Immature natural killer cell (primary cell): Measurements from ENCODE around the gene CACNA1B. TPM values are rescaled to one million over a fixed set of nuclear protein-coding genes. Genes with fewer than 3 reads are reported as not detected.

ENCODE experiments used
- DNase-seq, 3 donors: peaks; one replicate each; pipeline ENCODE4 v3.0.0; 2022; ENCODE audit warnings: mixed read lengths in 1 of 3
- H3K27ac Mint-ChIP-seq, 6 donors: one replicate each; pipeline ENCODE4 v1.8.0; 2020; ENCODE audit warnings: mixed read lengths in 6 of 6, mild to moderate bottlenecking in 5 of 6, inconsistent platforms in 4 of 6, moderate library complexity in 3 of 6
- H3K27me3 Mint-ChIP-seq, 3 donors: one replicate each; pipeline ENCODE4 v1.8.0; 2020 to 2021; ENCODE audit warnings: low read depth in 3 of 3, mild to moderate bottlenecking in 3 of 3, mixed read lengths in 3 of 3, moderate library complexity in 3 of 3, inconsistent platforms in 1 of 3
- H3K36me3 Mint-ChIP-seq, 3 donors: one replicate each; pipeline ENCODE4 v1.8.0; 2020; ENCODE audit warnings: mixed read lengths in 3 of 3, inconsistent platforms in 2 of 3, mild to moderate bottlenecking in 2 of 3
- H3K4me1 Mint-ChIP-seq, 2 donors: one replicate each; pipeline ENCODE4 v1.8.0; 2020; ENCODE audit warnings: inconsistent platforms in 2 of 2, mild to moderate bottlenecking in 2 of 2, mixed read lengths in 2 of 2, moderate library complexity in 1 of 2
- H3K4me3 Mint-ChIP-seq, 5 donors: one replicate each; pipeline ENCODE4 v1.8.0; 2020; ENCODE audit warnings: mild to moderate bottlenecking in 5 of 5, mixed read lengths in 5 of 5, inconsistent platforms in 3 of 5, moderate library complexity in 3 of 5
- H3K9me3 Mint-ChIP-seq, 6 donors: one replicate each; pipeline ENCODE4 v1.8.0; 2020; ENCODE audit warnings: mild to moderate bottlenecking in 6 of 6, mixed read lengths in 6 of 6, inconsistent platforms in 4 of 6, moderate library complexity in 3 of 6
- polyA plus RNA-seq, 3 donors: library from polyadenylated mRNA; unstranded; fragments of 300-500 nt; fragmentation: Illumina TruSeq; gene quantifications; one replicate each; pipeline ENCODE4 v1.2.3, GENCODE V29; 2021

The CACNA1B gene
- polyA plus RNA-seq, 3 donors from 2014 or later = not detected

GRCh38 chr9:137912671-137913070 is 35.1 kb downstream of the CACNA1B start:
- peaks cover 6 to 8% (median 8%) of the 10 kb centered on the region in 3 donors for H3K27me3 Mint-ChIP-seq
- no peaks in the 10 kb centered on the region for H3K36me3 Mint-ChIP-seq
- no peaks in the 10 kb centered on the region for H3K4me1 Mint-ChIP-seq
- no peak overlapping the region for H3K27ac Mint-ChIP-seq
- no peaks in the 10 kb centered on the region for H3K9me3 Mint-ChIP-seq
- DNase-seq = no peak
- H3K4me3 Mint-ChIP-seq = no peak overlapping the region

- Mint-ChIP-seq H3K27ac (no peak overlapping the region), H3K27me3 (peaks cover 6 to 8% (median 8%) of the 10 kb centered on the region in 3 donors), H3K36me3 (no peaks in the 10 kb centered on the region), H3K4me3 (no peak overlapping the region), H3K9me3 (no peaks in the 10 kb centered on the region), H3K4me1 (no peaks in the 10 kb centered on the region)
- DNase-seq = no peak
Measured at GRCh38 chr9:137913132-137913531, 35.5 kb downstream of the CACNA1B start.

- H3K27me3 Mint-ChIP-seq = peaks cover 6 to 8% (median 8%) of the 10 kb centered on the region in 3 donors
- DNase-seq = no peak
- H3K27ac Mint-ChIP-seq = no peak overlapping the region
- no peaks in the 10 kb centered on the region for H3K9me3 Mint-ChIP-seq
- no peaks in the 10 kb centered on the region for H3K36me3 Mint-ChIP-seq
- H3K4me3 Mint-ChIP-seq = no peak overlapping the region
- no peaks in the 10 kb centered on the region for H3K4me1 Mint-ChIP-seq
Measured at GRCh38 chr9:137913771-137914767, 36.5 kb downstream of the CACNA1B start.

GRCh38 chr9:137916540-137916939 is 39.0 kb downstream of the CACNA1B start:
- H3K4me3 Mint-ChIP-seq = no peak overlapping the region
- H3K27ac Mint-ChIP-seq = no peak overlapping the region

GRCh38 chr9:137917116-137917515 is 39.5 kb downstream of the CACNA1B start:
- Mint-ChIP-seq H3K4me3 (no peak overlapping the region), H3K36me3 (no peaks in the 10 kb centered on the region), H3K4me1 (no peaks in the 10 kb centered on the region), H3K27ac (no peak overlapping the region), H3K9me3 (no peaks in the 10 kb centered on the region), H3K27me3 (peaks cover 3 to 4% (median 4%) of the 10 kb centered on the region in 3 donors)
- no peak for DNase-seq

More at GRCh38 chr9:137916540-137916939, 39.0 kb downstream of the CACNA1B start:
- H3K36me3 Mint-ChIP-seq = no peaks in the 10 kb centered on the region
- H3K4me1 Mint-ChIP-seq = no peaks in the 10 kb centered on the region
- peaks cover 3 to 8% (median 4%) of the 10 kb centered on the region in 3 donors for H3K27me3 Mint-ChIP-seq
- H3K9me3 Mint-ChIP-seq = no peaks in the 10 kb centered on the region
- no peak for DNase-seq

- Mint-ChIP-seq H3K4me3 (no peak overlapping the region), H3K9me3 (no peaks in the 10 kb centered on the region), H3K4me1 (no peaks in the 10 kb centered on the region), H3K27ac (no peak overlapping the region), H3K27me3 (peaks cover 2 to 3% (median 2%) of the 10 kb centered on the region in 3 donors), H3K36me3 (no peaks in the 10 kb centered on the region)
- no peak for DNase-seq
Measured at GRCh38 chr9:137917795-137918194, 40.2 kb downstream of the CACNA1B start.

- H3K27me3 Mint-ChIP-seq = peaks cover 2 to 3% (median 2%) of the 10 kb centered on the region in 3 donors
- H3K27ac Mint-ChIP-seq = no peak overlapping the region
- H3K9me3 Mint-ChIP-seq = no peaks in the 10 kb centered on the region
Measured at GRCh38 chr9:137918331-137919094, 40.9 kb downstream of the CACNA1B start.

GRCh38 chr9:137919095-137919465 is 41.5 kb downstream of the CACNA1B start:
- Mint-ChIP-seq H3K4me3 (no peak overlapping the region), H3K9me3 (no peaks in the 10 kb centered on the region), H3K27ac (no peak overlapping the region), H3K27me3 (peaks cover 2 to 3% (median 2%) of the 10 kb centered on the region in 3 donors), H3K4me1 (no peaks in the 10 kb centered on the region), H3K36me3 (no peaks in the 10 kb centered on the region)
- DNase-seq = no peak

More at GRCh38 chr9:137918331-137919094, 40.9 kb downstream of the CACNA1B start:
- Mint-ChIP-seq H3K4me1 (no peaks in the 10 kb centered on the region), H3K4me3 (no peak overlapping the region), H3K36me3 (no peaks in the 10 kb centered on the region)
- DNase-seq = no peak

- H3K9me3 Mint-ChIP-seq = no peaks in the 10 kb centered on the region
- H3K4me3 Mint-ChIP-seq = no peak overlapping the region
- peaks cover 2 to 3% (median 2%) of the 10 kb centered on the region in 3 donors for H3K27me3 Mint-ChIP-seq
- H3K4me1 Mint-ChIP-seq = no peaks in the 10 kb centered on the region
- H3K27ac Mint-ChIP-seq = no peak overlapping the region
- no peaks in the 10 kb centered on the region for H3K36me3 Mint-ChIP-seq
- no peak for DNase-seq
Measured at GRCh38 chr9:137919649-137920141, 42.1 kb downstream of the CACNA1B start.

GRCh38 chr9:137920753-137921152 is 43.2 kb downstream of the CACNA1B start:
- Mint-ChIP-seq H3K36me3 (no peaks in the 10 kb centered on the region), H3K4me3 (no peak overlapping the region), H3K27me3 (peaks cover 2 to 6% (median 3%) of the 10 kb centered on the region in 3 donors), H3K27ac (no peak overlapping the region), H3K4me1 (no peaks in the 10 kb centered on the region), H3K9me3 (no peaks in the 10 kb centered on the region)
- no peak for DNase-seq

GRCh38 chr9:137924169-137924568 is 46.6 kb downstream of the CACNA1B start:
- H3K27me3 Mint-ChIP-seq = peaks cover 0 to 6% (median 2%) of the 10 kb centered on the region in 3 donors
- peaks cover 0 to 6% (median 0%) of the 10 kb centered on the region in 6 donors for H3K9me3 Mint-ChIP-seq
- no peak overlapping the region for H3K4me3 Mint-ChIP-seq
- DNase-seq = no peak
- H3K4me1 Mint-ChIP-seq = no peaks in the 10 kb centered on the region
- H3K27ac Mint-ChIP-seq = no peak overlapping the region
- H3K36me3 Mint-ChIP-seq = no peaks in the 10 kb centered on the region

- H3K27ac Mint-ChIP-seq = no peak overlapping the region
- no peaks in the 10 kb centered on the region for H3K36me3 Mint-ChIP-seq
- H3K9me3 Mint-ChIP-seq = peaks cover 0 to 6% (median 0%) of the 10 kb centered on the region in 6 donors
- no peak overlapping the region for H3K4me3 Mint-ChIP-seq
- peaks cover 0 to 6% (median 2%) of the 10 kb centered on the region in 3 donors for H3K27me3 Mint-ChIP-seq
- H3K4me1 Mint-ChIP-seq = no peaks in the 10 kb centered on the region
- DNase-seq = no peak
Measured at GRCh38 chr9:137924761-137925369, 47.3 kb downstream of the CACNA1B start.

GRCh38 chr9:137943655-137944054 is 66.1 kb downstream of the CACNA1B start:
- H3K27ac Mint-ChIP-seq = no peak overlapping the region
- H3K4me3 Mint-ChIP-seq = no peak overlapping the region
- H3K36me3 Mint-ChIP-seq = no peaks in the 10 kb centered on the region
- H3K4me1 Mint-ChIP-seq = no peaks in the 10 kb centered on the region
- peaks cover 0 to 5% (median 0%) of the 10 kb centered on the region in 6 donors for H3K9me3 Mint-ChIP-seq
- peaks cover 0 to 3% (median 3%) of the 10 kb centered on the region in 3 donors for H3K27me3 Mint-ChIP-seq
- no peak for DNase-seq
